Activated CD8-positive, alpha-beta memory T cell treated with anti-CD3 and anti-CD28 coated beads for 48 hours (primary cell): ENCODE measurements around the gene MRPL27.
A peak's percentile ranks its signal among the peaks of the same experiment; 100 is the strongest.
"Not testable (repeated sequence)": the region's sequence is repeated elsewhere in the genome, so short reads cannot be mapped to it uniquely, and the experiment has no call there.

Source experiments
- DNase-seq, 3 experiments: peaks; one replicate each; pipeline ENCODE4 v3.0.0-alpha.2; 2020; ENCODE audit warnings: low read depth in 2 of 3, low spot score in 2 of 3

Gene MRPL27

DNA sequence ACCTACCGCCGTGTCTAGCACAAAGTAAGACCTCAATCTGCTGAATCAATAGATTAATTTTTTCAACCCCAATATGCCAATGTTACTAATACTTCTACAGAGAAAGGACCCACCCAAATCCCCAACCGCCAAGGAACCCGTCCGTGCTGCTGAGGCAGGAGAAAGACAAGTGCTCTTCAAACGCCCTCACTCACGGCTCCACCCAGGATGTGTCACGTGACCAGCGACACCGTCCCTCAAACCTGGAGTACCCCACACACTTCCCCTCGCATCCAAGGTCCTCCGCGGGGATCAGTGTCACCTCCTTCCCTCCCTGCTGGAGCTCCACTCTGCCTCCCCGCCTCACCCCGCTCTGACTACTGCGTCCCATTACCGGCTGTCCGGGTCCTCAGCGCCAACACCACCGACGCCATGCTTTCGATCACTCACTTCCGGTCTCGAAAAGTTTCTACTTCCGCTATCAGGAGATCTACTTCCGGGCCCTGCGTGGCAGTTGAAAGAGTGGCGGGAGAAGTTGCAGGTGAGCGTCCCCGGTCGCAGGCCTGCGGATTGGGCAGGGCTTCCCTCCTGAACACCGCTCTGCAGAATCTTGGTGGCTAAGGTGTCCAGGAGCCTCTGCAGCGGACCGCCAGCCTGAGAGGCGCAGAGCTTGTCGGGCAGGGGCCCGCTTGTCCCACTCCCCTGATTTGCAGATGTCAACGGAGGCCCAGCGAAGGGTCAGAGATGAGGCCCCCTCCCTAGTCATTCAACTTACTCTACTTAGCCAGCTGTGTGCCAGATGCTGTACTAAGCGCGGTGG lies at the start of gene MRPL27, which contains the start of gene EME1:
TSS of gene MRPL27 (minus strand) at position 427 of the 799 bp plus-strand sequence. CDS start at position 413, 14 bp downstream.
TSS of gene EME1 (plus strand) at position 472 of the 799 bp plus-strand sequence. CDS start 1,980 bp downstream, outside the sequence.
- peak; percentile 66 to 83 (median 68) for DNase-seq

DNA sequence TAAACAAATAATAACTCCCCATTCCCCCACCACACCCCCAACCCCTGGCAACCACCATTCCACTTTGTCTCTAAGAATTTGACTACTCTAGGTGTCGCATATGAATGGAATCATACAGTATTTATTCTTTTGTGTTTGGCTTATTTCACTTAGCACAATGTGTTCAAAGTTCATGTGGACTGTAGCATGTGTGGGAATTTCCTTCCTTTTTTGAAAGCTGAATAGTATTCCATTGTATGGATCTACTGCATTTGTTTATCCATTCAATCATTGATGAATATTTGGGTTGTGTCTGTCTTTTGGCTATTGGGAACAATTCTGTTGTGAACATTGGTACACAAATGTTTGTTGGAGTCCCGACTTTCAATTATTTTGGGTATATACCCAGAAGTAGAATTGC lies 49.8 kb upstream of the MRPL27 start:
- DNase-seq: no peak

DNA sequence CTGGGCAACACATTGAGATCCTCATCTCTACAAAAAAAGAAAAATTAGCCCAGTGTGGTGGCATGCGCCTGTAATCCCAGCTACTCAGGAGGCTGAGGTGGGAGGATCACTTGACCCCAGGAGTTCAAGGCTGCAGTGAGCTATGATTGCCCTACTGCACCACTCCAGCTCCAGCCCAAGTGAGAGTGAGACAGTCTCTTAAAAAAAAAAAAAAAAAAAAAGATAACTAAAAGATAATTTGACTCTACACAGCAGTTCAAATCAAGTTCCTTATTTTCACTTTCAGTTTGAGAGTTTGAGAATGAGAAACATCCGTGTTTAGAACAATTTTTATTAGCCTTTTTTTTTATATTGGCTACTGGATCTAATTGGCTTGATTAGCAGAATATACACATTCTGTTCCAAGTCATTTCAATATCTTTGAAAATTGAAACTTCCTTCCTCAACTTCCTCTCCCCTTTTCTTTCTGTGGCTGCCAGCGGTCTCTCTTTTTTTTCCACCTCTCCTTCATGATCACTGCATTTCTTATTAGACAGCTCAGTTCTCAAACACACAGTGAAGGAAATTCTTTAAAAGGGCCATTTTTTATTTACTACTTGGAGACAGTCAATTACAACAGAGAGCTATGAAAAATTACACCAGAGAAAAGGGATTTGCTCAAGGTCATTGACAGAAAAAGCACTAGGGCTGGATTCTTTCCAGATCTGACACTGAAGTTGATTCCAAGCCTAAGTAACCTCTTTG lies 48.5 kb upstream of the MRPL27 start:
- DNase-seq: no peak

DNA sequence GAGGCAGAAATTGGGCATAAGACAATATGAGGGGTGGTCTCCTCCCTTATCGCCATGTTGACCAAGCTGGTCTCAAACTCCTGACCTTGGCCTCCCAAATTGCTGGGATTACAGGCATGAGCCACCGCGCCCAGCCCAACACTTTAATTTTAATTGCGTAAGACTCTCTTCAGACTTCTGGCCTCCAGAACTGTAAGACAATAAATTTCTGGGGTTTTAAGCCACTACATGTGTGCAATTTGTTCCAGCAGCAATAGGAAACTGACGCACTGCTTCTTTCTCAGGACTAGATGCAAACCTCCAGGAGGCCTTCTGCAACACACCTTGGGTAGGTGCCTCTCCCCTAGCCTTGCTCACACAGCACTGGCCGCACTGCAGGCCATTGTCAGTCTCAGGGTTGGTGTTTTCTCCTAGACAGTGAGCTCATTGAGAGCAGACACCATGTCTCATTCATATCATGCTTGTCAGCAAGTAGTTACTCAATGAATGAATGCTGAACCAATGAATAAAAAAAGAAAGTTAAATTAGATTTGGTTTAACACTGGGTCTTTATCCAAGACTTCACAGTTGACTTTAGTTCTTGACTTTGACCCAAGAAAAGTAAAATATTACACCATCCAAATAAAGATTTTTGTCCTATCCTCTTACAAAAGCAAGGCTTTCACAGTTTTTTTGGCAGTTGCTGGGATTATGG lies 47.6 kb upstream of the MRPL27 start:
- DNase-seq: no peak

DNA sequence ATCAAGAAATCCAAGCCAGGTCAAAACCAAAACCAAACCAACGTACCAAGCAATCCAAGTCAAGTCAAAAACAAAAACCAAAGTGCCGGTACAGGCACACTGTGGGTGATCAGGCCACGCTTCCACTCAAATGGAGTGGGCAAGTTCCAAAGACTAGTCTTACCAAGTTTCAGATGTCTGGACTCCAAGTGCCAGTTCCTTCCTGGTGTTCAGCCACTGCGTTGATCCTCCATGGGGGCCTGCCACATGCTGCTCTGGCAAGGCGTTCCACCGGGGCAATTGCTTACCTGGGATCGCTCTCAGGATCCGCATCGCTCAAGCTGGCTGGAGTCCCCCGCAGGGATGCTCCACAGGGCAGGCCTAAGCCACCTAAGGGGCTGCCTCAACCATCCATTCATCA lies 46.6 kb upstream of the MRPL27 start:
- not testable (repeated sequence) for DNase-seq

DNA sequence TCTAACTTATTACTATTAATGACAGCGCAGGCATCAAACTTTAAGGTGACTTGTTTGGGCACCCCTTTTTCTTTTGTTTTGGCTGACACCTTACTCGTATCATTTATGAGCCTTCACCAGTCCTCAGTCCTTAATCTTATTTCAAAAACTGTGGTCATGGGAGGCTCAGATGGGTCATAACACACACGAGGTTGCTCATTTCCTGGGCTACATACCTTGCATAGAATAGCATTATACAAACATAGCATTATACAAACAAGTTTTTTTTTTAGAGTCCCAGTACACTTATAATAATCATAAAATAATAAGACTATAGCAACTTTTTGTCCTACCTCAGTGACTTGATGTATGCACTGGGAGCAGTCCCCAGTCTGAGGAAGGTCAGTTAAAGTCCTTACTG lies 41.8 kb upstream of the MRPL27 start:
- DNase-seq: no peak

DNA sequence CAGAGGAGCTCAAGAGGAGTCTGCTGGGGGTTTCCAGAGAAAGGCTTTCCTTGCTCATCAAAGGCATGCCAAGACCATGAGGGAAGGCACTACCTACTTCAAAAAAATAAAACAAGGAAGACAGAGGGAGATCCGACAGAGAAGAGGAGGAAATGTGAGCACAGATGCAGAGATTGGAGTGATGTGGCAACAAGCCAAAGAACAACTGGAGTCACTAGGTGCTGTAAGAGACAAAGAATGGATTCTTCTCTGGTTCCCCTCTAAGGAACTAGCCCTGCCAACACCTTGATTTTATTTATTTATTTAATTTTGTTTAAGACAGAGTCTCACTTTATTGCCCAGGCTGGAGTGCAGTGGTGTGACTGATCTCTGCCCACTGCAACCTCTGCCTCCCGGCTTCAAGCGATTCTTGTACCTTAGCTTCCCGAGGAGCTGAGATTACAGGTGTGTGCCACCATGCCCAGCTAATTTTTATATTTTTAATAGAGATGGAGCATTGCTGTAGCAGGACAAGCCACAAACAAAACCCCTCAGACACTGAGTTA lies 39.3 kb upstream of the MRPL27 start:
- no peak for DNase-seq

DNA sequence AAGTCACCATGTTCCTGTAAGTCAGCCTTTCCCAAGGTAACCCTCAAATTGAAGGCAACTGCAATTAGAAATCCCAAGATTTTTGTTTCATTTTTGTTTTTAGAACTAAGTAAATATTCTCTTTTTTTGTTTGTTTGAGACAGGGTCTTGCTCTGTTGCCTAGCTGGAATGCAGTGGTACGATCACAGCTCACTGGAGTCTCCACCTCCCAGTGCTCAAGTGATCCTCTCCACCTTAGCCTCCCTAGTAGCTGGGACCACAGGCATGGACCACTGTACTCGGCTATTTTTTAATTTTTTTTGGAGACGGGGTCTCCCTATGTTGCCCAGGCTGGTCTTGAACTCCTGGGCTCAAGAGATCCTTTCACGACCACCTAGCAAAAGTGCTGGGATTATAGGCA lies 34.9 kb upstream of the MRPL27 start:
- DNase-seq: no peak

DNA sequence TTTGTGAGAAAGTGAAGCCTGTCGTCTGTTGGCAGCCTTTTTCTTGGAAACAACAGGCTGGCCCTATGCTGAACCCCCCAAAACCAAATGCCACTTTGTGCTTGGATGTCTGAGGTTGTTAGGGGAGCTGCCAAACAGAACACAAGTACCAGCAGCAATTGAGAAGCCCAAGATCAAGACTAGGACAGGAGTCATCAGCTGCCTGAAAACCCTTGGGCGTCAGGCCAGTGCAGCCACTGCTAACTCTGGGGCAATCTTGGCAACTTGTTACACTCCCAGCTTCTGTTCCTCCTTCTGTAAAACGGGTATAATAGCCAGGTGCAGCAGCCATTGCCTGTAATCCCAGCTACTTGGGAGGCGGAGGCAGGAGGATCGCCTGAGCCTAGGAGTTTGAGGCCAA lies 33.6 kb upstream of the MRPL27 start:
- DNase-seq: no peak

DNA sequence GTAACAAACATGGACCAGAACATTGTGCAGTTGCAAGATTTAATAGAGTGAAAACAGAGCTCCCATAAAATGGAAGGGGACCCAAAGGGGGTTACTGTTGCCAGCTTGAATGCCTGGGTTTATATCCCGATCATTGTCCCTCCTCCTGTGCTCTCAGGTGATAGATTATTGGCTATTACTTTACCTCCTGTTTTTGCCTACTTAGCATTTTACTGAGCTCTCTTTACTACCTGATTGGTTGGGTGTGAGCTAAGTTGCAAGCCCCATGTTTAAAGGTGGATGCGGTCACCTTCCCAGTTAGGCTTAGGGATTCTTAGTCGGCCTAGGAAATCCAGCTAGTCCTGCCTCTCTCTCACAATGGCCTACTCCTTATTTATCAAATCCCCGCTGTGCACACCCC lies 32.4 kb upstream of the MRPL27 start:
- DNase-seq: not testable (repeated sequence)

DNA sequence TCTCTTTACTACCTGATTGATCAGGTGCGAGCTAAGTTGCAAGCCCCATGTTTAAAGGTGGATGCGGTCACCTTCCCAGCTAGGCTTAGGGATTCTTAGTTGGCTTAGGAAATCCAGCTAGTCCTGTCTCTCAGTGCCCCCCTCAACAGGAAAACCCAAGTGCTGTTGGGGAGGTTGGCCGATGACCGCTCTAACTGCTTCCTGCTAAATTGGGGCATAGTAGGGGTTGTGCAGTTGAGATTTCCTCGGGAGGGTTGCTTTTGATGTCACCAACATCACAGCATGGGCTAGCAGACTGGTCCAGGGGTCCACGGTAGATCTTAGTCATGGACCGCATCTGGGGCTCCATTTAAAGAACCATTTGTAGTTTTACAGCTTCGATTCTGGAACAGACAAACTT lies 26.6 kb upstream of the MRPL27 start:
- DNase-seq: not testable (repeated sequence)

DNA sequence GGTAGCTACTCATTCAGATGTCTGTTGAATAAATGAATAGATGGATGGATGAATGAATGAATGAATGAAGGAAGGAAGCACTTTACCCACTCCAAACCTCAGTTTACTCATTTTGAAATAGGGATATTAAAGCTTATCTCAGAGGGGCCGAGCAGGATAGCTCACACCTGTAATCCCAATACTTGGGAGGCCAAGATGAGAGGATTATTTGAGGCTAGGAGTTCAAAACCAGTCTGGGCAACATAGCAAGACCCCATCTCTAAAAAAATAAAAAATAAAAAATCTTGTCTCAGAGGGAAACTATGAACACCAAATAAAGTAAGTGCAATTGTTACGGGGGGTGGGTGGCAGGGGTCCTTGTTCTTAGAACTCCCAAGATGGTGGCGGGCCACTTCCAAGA lies 25.7 kb upstream of the MRPL27 start:
- DNase-seq: not testable (repeated sequence)

DNA sequence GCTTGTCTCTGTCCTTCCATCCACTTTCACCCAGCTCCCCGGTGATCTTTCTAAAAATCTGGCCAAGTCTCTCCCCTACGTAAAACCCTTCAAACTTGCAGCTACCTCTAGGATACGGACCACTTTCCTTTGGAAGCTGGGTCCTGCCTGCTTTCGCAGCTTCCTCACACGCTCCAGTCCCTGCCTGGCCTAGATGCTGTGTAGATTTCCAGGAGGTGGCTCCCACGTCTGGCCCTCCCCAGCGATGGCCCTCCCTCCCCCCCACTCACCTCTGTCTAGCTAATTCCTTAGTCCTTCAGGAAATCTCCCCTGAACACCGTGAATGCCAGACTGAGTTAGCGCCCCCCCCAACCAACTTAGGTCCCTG lies 24.9 kb upstream of the MRPL27 start:
- no peak for DNase-seq

DNA sequence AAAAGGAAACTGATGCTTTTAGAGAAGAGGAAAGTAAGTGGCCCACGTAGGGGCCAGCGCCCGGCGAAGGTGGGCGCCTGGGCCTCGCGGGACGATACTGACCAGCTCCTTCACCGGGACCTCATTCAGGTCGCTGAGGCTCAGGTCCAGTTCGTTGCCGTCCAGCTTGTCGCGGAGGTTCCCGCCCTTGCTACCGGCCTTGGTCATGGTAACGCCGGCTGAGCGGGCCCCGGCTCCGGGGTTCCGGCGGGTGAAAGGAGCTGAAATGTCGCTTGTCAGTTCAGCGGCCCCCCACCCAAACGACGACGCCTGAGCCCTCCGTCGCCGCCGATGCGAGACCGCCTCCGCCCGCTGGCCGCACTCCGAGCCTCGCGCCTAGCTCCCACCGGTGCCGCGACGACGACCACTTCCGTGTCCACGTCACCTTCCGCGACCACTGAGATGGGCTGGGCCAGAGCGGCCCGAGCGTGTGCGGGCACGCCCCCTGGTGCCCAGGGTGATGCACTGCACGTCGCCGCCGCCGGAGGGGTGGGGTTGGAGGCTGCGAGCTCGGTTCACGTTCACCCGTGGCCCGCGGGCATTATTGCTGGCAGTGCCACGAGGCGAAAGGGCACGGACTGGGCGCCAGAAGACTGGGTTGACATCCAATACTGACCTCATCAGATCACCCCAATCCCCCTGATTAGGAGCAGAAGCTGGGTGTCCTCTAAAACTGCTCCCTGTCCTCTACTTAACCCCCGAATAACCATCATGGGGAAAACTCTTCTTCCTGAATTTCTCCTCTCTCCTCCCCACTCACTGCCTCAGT lies 24.3 kb upstream of the MRPL27 start, which contains the start of gene LRRC59:
TSS of gene LRRC59 (minus strand) at position 413 of the 808 bp plus-strand sequence. CDS start at position 207, 206 bp downstream.
- DNase-seq: peak; percentile 81 to 99 (median 95)

DNA sequence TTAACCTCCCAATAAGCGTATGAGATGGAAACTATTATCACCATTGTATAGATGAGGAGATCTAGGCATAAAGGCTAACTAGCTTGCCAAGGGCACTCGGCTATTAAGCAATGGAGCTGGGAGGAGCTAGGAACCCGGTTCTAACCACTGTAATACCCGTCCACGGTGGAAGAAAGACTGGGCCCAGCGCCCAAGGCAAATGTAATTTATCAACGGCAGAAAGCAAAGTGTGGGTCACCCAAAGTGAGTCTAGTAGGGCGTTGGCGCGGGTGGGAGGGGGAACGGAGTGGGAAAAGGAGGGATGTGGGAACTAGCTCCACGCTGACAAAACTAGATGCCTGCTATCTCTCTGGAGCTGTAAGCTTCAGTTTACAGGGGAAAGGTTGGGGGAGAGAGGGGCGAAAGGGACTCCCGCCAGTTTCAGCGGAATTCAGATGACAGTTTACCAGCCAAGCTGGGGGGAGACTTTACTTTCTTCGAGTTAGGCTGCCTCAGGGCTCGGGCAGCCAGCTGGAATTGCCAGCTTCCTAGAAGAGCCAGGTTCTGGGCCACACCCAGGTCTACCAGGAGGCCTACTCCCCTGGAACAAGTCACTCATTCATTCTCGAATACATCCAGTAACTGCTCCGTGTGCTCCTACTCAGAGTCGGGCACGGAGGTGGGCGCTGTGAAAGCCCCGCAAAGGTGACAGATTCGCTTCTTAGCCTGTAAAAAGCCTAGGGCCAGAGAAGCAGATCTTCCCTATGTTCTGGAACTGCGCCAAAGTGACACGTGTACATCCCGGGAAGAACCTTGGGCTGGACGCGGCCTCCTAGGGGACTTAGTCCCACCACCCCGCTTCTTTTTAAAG lies 23.5 kb upstream of the MRPL27 start:
- DNase-seq: no peak

DNA sequence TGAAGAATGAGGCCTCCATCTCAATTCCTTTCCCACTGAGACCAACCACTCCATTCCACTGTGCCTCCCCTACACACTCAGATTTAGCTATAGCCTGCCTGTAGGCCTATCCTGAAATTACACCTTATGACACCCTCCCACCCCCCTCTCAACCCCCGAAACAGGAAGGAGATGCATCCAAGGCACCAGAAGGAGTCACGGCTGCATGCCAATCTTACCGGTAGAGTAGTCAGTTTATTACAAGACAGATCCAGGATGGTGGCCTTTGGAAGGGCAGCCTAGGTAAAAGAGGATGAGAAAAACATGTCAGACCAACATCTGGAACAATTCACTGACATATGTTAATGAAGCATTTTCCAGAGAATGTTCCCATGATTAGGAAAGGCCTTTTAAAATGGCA lies 21.7 kb upstream of the MRPL27 start:
- DNase-seq: no peak

DNA sequence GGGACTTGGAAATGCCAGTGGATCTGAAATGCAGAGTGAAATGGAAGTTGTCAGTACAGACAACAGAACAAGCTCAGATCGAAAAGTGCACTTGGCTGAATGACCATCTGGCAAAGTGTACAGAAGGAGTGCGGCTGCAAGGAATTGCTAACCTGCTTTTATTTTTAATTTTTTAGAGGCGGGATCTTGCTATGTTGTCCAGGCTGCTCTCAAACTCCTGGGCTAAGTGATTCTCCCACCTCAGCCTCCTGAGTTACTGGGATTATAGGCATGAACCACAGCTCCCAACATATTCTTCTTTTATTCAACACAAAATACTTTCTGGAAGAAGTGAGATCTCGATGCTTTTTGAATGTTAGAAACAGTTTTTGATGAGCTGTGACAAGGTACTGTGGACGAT lies 20.7 kb upstream of the MRPL27 start:
- DNase-seq: no peak

DNA sequence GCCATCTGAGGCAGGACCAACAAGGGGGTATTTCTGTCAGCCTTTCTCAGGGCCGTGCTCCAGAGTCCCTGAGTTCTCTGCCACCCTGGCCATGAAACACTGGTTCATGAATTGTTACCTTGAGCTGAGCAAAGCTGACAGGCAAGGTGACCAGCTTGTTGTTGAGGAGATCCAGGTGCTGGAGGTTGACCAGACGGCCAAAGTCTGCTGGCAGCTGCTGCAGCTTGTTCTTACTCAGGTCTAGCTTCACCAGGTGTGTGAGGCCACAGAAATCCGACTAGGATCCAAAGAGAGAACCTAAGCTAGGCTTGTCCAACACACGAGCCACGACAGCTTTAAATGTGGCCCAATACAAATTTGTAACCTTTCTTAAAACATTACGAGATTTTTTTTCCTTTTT lies 19.6 kb upstream of the MRPL27 start:
- no peak for DNase-seq

DNA sequence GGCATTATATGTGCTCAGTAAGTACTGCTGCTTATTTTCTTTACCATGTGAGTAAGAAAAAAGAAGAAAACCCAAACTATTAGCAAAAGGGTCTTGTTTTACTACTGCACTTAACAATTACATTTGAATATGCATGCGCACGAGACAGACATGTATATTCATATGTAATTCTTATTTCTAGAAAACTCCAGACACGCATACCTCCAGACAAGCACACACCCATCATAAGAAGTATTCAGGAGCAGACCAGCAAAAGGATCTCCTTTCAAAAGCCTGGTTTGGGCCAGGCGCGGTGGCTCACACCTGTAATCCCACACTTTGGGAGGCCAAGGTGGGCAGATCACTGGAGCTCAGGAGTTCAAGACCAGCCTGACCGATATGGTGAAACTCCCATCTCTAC lies 16.6 kb upstream of the MRPL27 start:
- DNase-seq: no peak

DNA sequence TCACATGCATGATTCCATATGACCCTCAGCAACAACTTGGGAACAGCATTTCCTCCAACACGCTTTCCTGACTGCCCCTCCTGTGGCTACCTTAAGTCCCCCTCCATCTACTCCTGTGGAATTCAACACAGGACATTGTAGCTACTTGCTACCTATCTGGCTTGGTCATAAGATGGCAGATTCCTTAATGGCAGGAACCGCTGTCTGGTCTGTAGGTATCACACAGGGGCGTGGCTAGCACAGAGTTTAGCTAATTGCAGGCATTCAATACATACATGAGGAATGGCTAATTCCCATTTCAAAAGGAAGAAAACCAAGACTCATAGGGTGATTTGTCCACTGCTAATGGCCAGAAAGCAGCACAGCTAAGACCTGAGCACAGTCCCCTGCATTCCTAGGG lies 15.7 kb upstream of the MRPL27 start:
- no peak for DNase-seq
